Measurements from ENCODE around the gene DOCK10.

DNA sequence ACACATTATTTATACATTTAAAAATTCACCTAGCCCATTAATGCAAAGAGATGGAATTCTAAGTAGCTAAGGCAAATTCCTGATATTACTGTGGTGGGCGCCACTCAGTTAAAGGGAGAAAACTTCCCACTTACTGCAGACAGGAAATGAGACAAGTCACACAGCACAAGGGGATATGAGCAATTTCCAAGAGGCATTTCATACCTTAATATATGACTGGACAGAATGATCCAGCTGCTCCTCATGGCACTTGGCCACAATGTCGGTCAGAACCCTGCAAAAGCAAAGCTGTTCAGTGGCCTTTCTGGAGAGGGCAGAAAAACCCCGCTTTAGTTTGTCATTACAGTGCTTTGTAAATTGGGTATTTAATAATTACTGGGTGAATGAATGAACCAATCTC, 204.7 kb downstream of the DOCK10 start:
- TF ChIP-seq NFIC (IDR thresholded peaks at IDR 0.05), result no peak
- no peak for TF ChIP-seq HLTF (IDR thresholded peaks at IDR 0.05)
- no peak for TF ChIP-seq JUN (IDR thresholded peaks at IDR 0.05; ENCODE audit: borderline replicate concordance, low read depth, low read length)
- TF ChIP-seq JUN (CRISPR knock-in tag; IDR thresholded peaks at IDR 0.05; ENCODE audit: borderline replicate concordance), result no peak
- no peak for TF ChIP-seq EZH2 (IDR thresholded peaks at IDR 0.05; ENCODE audit: borderline replicate concordance, low read depth, low read length)
- TF ChIP-seq HDAC1 (IDR thresholded peaks at IDR 0.05), result no peak

Measured in K562 (cell line).